HT-29 (cell line): ENCODE measurements around the gene WWOX. TPM values are rescaled to one million over a fixed set of nuclear protein-coding genes. Genes with fewer than 3 reads are reported as not detected.

Experiments used
- DNase-seq: peaks from one replicate; pipeline ENCODE4 v3.0.0-alpha.2; 2015; ENCODE audit warnings: low spot score
- total RNA-seq: library from RNA; depleted of rRNA; stranded (reverse); fragments of >200 nt; shearing (Covaris generic); gene quantifications from 2 replicates; pipeline ENCODE4 v1.2.3, GENCODE V29; 2014

WWOX gene
- total RNA-seq, 1 experiment from 2014 or later = 27.3 TPM

DNA sequence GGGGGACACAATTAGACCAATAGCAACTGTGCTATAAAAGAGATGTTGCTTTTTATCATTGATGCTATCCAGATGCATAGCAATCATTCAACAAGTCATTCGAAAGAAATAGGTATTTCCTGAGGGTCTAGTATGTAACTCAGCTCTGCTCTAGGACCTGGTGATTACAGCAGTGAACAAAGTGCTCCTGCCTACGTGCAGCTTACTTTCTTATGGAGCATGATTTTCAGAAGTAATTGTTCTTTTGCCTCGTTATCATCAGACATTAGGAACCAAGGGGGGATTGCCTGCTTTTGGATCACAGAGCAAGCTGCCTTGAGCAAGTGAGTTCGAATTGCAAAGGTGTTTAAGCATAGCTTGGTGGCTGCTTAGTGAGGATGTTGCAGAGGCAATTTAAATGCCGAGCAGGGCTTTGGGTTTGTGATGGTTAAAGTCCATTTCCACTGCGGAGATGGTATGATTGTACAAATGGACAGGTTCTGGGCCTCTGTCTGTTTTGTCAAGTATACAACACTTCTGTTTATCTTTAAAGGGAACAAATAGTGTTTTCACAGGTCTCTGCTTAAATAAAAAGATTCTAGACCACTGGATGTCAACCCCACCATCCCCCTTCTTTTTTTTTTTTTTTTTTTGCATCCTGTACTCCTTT lies 41.5 kb downstream of the WWOX start:
- DNase-seq = no peak

DNA sequence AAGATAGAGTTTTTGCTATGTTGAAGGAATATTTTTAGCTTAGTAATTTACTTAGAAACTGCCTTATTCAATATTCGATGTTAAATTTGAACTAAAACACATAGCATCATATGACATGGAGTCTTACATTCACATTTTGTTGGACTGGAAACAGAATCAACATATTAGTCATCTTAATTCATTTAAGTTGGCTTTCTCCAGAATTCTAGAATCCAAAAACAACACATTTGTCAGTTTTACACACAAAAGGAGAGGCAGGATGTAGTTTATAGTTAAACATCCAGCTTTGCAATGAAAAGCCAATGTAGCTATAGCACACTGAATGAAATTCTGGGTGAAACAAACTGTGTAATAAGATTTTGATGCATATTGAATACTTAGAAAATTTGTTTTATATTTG lies 43.3 kb downstream of the WWOX start:
- no peak for DNase-seq

DNA sequence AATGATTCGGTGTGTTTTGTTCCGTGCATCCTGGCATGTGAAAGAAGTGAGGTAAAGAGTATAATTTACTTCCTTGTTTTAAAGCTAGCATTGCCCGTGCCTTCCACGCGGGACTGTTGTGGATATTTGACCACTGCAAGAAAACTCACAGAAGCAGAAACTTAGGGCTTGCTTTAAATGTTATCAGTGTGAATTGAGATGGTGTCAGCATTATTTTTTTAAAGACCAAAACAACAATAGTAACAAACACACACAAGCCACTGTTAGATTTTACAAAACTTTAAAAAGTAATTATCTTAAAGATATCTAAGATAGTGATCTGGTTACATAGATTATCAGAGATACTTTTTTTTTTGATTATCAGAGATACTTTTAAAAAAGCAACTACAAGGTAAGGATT lies 47.4 kb downstream of the WWOX start:
- DNase-seq = no peak

DNA sequence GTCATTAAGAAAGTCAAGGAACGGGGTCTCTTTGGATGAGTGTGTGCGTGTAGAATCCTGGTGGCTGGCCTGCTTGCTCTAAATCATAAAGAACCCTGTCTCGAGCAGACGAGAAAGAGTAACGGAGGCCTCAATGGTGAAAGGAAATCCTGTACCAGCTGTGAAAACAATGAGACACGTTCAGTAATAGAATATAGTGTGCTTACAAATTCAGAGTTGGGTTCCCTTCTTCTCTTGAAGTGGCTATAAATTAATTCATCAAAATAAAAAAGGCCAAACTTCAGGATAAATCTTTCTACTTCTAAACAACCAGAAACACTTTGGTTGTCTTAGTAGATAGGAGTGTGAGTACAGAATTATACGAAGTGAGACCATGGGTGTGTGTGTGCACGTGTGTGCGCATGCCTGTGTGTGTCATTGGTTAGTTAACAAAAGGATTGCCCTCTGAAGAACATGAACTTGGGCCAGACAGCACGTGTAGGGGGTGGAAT lies 48.5 kb downstream of the WWOX start:
- no peak for DNase-seq

DNA sequence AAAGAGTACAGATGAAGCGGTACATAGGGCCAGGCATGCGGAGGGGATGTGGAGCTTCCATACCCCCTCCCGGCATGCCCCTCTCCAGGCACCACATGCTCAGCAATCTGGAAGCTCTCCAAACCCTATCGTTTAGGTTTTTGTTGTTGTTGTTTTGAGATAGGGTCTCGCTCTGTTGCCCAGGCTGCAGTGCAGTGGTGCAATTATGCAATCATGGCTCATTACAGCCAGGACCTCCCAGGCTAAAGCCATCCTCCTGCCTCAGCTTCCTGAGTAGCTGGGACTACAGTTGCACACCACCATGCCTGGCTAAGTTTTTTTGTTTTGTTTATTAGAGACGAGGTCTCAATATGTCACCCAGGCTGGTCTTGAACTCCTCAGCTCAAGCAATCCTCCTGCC lies 50.8 kb downstream of the WWOX start:
- no peak for DNase-seq

DNA sequence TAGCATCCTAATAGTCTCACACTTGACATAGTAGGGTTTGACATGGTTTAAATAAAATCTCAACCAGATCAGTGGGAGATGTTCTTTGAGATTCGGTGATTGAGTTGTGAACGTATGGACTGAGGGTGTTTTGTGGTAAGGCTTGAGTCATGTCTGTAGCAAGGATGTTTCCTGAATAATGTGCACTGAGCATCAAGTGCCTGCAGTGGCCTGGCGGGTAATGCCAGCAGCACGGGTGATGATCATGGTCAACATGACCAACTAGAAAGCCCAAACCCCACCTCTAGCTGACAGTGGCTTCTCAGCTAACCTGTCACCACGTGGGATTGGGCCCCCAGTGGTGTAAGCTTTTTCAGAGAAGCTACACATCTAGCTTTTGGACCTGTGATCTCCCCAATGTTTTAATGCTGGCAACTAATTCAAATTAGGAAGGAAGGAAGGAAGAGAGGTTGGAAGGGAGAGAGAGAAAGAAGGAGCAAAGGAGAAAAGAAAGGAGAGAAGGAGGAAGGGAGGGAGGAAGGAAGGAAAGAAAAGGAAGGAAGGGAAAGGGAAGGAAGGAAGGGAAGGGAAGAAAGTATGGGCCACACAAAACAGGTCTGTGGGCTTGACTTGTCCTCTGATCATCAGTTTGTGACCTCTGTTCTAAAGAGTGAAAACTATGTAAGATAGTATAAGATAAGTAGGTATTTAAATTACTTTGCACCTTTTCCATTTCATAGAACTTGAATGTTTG lies 55.4 kb downstream of the WWOX start:
- DNase-seq = no peak

DNA sequence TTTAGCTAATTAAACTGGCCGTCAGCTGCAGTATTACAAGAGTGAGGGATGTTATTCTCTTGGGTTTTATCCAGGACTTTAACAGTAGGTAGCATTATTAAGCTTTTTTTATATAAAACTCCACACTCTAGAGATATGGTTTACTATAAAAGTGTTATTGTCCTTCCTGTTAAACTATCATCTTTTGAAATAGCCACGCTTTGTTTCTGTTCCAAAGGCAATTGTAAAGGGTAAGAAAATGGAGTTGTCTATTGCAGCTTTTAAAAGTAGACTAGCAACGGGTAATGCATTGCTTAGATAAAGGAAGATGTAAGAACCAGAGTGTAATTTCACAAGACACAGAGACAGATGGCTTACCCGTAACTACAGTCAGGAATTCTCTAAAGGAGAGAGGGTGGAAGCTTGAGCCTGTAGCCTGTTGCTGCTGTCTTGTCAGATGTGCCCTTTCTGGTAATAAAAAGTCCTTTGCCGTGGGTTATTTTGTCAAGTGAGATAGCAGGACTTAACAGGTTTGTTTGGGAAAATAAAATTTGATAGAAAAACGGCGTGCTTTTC lies 56.4 kb downstream of the WWOX start:
- DNase-seq = no peak

DNA sequence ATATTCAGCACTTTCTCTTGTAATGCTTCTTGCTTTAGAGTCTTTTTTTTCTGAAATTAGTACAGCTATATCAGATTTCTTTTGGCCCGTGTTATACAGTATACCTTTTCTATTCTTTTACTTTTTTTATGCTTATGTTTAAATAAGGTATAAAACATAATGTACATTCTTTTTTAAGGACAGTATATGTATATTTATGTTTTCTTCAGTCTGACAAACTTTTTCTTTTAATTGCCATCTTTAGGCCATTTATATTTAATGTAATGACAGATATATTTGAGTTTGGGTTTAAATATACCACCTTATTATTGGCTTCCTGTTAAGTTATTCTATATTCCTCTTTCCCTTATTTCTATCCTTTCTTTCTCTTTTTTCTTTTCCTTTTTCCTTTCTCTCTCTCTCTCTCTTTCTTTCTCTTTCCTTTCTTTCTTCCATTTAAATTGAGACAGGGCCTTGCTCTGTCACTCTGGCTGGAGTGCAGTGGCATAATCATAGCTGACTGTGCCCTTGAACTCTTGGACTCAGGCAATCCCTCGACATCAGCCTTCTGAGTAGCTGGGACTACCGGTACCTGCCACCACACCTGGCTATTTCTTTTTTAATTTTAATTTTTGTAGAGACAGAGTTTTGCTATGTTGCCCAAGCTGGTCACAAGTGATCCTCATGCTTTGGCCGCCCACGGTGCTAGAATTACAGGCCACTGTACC lies 61.7 kb downstream of the WWOX start:
- no peak for DNase-seq

DNA sequence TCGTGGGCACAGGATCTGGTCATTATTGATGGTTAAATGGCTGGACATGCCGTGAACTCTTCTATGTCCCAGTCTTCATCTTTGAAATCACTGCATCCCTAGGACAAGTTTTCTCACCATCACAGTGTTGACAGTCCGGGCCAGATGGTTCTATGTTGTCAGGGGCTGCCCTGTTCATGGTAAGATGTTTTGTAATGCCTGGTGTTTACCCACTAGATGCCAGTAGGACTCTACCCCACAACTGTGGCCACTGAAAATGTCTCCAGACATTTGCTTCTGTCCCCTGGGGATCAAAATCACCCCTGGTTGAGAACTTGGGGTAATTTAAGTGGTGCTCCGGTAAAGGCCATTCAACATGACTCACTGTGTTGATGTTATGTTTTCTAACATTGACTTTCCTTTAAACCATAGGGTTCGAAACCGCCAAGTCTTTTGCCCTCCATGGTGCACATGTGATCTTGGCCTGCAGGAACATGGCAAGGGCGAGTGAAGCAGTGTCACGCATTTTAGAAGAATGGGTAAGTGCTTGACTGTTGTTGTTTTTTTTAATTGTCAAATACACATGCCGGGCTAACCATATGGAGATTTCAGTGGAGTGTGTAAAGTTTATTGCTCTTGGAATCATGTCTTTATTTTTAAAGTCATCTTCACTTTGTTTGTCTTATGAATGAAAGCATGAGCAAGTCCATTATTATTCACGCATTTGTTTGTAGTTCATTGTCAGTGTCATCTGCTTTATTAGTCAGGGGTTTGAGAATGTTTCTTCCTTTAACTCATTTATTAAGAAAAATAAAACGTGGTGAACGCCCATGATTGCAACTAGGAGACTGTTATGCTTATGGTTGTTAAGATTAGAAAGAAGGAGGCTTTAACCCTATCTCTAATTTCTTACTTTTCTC lies 64.6 kb downstream of the WWOX start:
- no peak for DNase-seq

DNA sequence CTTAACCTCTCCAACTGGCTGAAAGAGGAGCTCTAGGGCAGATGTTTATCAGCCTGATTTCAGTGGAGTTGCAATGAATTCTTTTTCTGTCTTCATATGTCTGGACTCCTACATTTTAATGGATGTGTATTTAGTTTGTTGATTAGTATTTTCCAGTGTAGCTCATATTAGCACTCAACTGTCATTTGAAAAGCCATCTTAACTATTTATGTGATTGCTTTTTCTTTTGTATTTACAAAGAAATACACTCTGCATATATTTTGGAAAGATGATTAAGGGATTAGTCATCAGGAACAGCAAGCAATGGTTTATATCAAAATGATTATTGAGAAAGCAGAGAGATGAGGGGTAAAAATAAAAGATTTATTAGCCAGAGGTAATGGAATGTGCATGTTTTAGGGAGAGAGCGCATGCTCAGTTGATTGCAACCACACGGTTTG lies 71.1 kb downstream of the WWOX start:
- DNase-seq = no peak

DNA sequence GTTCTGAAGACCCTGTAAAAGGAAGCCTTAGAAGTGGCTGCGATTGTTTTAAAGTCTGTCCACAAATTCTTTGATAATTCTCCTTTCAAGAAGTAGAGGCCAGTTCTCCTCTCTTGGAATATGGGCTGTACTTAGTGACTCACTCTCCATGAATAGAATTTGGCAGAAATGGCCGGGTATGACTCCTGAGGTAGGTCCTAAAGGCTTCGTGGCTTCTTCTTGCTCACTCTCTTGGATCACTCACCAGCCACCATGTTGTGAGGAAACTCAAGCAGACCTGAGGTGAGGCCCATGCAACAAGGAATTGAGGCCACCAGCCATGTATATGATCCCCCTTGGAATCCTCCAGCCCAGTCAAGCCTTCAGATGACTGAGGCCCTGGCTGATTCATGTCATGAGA lies 75.8 kb downstream of the WWOX start:
- no peak for DNase-seq

DNA sequence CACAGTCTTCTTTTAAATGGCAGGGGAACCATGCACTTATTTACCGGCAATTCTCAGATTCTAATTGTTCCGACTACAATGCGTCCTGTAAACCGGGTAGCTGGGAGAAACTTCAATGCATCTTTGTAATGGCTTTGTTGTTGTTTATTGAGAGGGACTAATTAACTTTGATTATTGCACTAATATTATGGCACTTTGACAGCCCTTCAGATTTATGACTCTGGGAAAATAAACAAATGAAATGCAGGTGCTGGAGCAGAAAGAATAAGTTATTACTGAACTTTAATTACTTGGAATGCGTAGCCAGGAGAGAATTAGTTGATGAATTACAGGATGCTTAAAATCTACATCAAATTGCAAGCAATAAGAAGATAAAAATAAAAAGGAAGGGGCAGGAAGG lies 77.0 kb downstream of the WWOX start:
- DNase-seq = no peak

DNA sequence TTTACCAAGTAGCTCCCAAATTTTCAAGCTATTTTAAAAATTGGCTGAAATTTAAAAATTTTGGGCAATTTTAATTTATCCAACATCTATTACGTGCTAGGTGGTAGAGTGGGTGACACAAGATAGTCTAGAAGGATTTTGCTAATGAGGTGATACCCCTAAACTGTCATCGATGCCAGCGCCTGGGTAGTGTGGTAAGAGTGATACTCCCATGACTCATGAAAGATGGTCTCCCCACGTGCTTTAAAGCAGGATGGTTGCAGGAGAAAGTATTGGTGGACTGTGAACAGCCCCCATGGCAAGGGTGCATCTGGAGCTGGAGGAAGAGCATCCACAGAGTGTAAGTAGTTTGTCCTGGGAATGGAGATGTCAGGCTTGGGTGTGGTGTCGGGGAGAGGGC lies 77.8 kb downstream of the WWOX start:
- no peak for DNase-seq

DNA sequence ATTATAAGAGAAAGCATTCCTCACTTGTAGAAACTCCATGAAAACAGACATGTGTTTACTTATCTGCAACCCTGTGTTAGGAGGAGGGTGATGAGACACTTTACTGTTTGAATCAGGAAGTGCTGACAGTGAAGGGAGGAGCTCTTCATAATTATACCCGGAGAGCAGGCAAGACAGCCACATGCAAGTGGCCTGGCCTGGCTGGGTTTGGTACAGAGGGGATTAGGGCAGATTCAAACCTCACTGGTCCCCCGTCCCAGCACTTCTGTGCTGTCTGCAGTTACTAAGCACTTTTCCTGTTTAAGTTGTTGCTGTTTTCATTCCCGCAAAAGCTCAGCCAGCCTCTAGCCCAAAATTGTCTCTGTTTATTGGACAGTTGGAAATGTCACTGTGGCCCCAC lies 78.5 kb downstream of the WWOX start:
- DNase-seq = peak; percentile 1

DNA sequence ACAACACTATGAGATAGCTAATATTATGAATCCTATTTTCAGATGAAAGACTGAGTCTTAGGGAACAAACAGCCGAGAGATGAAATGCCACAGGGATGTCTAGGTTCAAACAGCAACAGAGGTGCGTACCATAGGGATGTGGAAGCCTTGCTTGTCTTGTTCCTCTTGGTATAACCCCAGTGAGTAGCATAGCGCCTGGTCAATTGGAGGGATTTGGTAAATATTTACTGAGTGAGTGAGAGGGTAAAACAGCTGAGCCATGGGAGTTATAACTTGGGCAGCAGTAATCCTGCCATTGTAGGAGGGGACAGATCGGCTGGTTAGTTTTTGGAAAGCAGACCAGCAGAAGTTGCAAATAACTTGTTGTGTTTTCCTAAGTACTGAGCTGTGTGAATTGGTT lies 80.2 kb downstream of the WWOX start:
- no peak for DNase-seq

DNA sequence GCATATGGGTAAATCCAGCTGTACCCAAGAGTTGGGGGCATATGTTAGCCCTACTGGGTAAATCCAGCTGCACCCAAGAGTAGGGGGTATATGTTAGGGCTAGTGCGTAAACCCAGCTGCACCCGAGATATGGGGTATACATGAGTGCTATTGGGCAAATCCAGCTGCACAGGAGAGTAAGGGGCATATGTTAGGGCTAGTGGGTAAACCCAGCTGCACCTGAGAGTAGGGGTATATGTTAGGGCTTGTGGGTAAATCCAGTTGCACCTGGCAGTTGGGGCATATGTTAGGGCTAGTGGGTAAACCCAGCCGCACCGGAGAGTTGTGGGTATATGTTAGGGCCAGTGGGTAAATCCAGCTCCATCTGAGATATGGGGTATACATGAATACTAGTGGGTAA lies 80.9 kb downstream of the WWOX start:
- no peak for DNase-seq

DNA sequence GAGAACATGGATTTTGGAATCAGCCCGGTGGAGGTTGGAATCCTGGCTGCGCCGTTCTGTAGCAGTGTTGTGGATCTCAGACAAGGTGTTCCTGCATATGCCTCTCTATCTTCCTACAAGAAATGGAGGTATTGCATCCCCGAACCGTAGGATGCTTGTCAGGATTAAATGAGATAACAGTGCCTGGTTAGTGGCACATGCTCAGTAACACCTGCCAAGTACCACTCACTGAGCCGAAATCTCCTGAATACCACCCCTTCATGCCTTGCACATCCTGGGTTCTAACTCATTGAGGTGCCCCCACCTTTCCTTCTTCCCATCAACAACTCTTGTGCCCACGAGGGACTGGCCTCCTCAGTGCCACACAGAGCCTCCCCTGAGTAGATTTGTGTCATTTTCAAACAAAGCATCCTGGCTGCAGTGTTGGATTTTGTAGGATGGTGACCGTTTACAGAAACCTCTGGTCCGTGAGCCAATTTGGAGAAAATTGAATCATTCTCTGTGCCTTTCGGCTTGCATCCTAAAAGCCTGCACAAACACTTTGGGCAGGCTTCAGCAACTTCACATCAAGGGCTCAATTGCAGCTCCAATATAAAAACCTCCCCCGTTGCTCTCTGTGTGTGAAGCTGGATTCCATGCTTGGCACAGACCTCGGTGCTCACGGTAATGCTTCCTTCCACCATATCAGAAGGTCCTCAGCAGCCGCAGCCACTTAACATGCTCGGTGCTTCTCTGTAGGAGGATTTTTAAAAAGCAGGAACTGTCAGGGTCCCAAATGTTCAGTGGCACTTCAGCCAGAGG lies 84.2 kb downstream of the WWOX start:
- DNase-seq = no peak

DNA sequence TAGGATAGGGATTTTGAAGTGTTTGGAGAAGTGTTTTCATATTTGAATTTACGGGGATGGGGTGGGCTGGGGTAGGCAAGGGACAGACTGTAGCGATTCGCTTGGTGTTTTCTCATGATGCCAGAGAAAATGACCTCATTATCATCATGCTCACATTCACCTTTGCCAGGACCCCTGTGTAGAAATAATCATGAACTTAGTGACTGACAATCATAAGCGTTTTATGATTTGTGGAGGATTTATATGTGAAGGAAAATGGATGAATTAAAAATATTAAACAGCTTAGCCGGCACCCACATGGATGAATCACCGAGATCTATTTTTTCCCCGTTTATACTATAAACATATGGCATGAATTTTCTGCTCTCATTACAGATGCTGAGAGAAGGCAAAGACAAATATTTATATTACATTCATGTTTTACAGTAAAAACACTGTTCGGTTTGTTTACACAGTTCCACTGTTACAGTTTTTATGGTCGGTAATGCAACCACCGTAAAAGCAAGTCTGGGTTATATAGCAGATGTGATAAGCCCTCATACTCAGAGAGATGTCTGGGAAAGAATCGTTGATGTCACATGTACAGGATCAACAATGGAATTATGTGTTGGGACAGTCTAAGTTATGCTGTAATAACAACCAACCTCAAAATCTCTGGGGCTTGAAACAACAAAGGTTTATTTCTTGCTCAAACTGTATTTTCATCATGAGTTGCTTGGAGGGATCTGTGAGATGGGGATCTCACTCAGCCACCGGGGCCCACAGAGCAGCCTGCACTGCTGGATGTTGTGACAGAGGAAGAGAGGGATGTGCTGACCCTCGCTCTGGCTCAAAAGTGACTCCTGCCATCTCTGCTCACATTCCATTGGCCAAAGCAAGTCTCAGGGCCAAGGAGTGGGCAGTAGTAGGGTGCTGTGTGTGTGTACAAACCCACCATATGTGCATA lies 85.1 kb downstream of the WWOX start:
- DNase-seq = peak; percentile 30

DNA sequence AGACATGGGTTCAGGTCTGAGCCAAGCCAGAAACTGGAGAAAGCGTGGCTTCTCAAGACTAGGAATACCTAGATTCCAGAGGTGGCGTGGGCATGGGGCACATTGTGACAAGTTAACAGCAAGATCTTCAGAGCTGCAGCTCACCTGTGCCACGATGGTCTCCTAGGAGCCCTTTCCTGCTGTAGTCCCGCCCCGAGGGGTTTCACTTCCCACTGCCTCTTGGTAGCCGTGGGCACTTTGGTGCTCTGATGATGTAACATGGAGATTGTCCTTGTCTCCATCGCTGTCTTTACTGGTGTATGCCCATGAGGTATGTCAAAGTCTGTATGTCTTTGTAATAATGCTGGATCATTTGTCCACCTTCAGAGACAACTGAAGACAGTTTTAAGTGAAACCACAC lies 89.7 kb downstream of the WWOX start:
- no peak for DNase-seq
